HG03064 (cell line): ENCODE data around the gene AGBL3.

Source experiments
- ATAC-seq: cut with Tn5 transposase; IDR thresholded peaks from one replicate; pipeline ENCODE4 v1.9.1; 2021; ENCODE audit warnings: low read depth; ENCODE audit not compliant: unreplicated experiment

The AGBL3 gene

DNA sequence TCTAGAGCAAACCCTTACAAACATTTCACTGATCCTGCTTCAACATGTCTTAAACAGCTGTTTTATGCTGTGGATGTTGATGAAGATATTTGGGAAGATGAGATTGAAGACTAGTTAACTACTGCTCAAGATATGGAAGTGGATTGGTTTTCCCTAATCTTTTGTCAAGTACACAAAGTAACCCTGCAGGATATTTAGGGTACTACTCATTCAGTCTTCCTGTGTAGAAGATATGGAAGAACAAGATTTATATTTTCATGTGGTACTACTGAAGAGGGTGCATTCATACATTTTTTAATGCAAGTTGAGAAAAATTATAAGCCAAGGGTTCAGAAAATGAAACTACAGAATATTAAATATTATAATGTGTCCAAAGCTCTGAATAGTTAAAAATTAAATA lies 143.3 kb downstream of the AGBL3 start:
- no peak for ATAC-seq

- no peak for ATAC-seq
Measured at GRCh38 chr7:135143885-135144668, 157.8 kb downstream of the AGBL3 start.

GRCh38 chr7:135147341-135147898 lies 161.1 kb downstream of the AGBL3 start:
- ATAC-seq: no peak

- ATAC-seq: peak; percentile 59
Measured at GRCh38 chr7:135147899-135148721, 161.8 kb downstream of the AGBL3 start, which contains the start of gene TMEM140. TMEM140 (plus strand) TSS chr7:135148072; CDS start chr7:135164442, 16,370 bp downstream.

DNA sequence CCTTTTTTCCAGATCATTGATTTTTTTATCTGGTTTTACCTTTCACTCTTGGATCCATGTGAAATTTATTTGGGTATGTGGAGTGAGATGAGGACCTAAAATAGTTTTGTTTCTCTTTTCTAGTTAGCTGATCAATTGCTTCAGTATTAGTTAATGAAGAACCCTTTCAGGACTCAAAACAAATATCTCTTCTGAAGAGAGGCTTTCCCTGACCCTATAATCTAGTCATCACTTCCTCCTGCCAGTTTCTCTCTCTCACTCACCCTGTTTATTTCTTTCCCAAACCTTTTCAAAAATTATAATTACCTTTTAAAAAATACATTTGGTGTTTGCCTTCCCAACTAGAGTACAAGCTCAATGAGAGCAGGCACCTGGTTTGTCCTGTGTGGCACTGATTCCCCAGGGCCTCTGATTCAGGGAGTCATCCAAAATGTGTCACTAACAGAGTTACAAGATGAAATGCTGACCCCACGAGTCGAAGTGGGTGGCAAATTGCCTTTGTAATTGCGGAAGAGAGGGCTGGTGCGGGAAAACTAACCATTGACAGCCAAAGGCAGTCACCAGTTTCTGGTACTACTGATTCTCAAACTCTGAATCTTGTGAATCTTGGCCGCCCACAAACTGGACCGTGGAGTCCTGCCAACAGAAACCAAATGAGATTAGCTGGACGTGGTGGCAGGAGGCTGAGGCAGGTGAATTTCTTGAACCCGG lies 163.9 kb downstream of the AGBL3 start:
- ATAC-seq: no peak

- no peak for ATAC-seq
Measured at GRCh38 chr7:135151132-135151531, 164.8 kb downstream of the AGBL3 start.

- ATAC-seq: no peak
Measured at GRCh38 chr7:135151533-135151932, 165.2 kb downstream of the AGBL3 start.

GRCh38 chr7:135152442-135152841 lies 166.1 kb downstream of the AGBL3 start:
- ATAC-seq: no peak

DNA sequence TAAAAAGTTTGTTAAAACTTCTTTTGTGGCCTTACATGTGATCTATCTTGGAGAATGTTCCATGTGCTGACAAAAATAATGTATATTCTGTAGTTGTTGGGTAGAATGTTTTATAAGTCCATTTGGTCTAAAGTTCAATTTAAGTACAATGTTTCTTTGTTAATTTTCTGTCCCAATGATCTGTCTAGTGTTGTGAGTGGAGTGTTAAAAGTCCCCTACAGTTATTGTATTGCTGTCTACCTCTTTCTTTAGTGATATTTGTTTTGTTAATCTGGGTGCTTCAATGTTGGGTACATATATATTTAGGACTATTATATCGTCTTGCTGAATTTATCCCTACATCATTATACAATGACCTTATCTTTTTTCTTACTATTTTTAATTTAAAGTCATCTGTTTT lies 168.4 kb downstream of the AGBL3 start:
- ATAC-seq: no peak

DNA sequence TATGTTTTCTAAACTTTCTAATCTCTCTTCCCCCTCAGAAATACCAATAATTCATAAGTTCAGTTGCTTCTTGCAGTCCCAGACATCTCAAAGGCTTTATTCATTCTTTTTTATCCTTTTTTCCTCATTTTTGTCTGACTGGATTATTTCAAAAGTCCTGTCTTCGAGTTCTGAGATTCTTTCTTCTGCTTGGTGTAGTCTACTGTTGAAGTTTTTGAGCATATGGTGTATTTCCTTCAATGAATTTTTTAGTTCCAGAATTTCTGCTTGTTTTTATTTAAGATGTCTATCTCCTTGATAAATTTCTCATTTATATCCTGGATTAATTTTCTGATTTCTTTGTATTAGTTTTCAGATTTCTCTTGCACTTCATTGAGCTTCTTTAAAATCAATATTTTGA lies 170.0 kb downstream of the AGBL3 start:
- ATAC-seq: no peak

DNA sequence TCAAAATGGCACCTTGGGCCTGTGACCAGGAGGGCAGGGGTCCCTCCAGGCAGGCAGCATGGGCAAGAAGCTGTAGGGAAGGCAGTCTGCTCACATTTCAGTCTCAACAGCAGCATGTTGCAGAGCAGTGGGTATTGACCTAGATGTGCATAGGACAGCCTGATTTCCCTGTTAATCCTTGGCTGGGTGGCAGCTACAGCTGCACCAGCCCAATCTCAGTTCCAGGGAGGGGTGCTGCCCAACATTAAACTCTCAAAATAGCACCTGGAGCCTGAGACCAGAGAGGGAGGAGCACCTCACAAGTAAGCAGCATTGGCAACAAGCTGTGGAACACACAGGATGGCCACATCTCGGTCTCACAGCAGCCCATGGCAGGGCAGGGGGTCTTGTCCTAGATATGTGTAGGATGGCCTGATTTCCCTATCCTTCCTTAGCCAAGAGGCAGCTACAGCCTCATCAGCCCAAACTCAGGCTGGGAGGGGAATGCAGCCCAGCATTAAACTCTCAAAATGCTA lies 171.9 kb downstream of the AGBL3 start:
- no peak for ATAC-seq

DNA sequence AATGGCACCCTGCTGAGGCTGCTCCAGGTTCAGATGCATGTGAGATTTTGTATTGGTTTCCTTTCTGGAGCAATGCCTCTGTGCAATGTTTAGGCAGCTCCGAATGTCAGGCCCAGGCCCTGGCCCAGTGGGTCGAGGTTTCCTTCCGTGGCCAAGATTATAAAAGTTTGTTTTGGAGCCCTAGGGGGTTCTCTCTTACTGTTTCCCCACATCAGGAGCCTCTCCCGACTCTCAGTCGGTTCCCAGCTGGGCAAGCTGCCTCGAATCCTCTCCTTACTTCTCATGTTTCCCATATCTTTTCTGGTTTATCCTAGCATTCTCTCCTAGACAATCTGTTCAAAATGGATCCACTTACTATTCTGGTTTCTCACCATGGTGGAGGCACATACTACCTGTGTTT lies 172.6 kb downstream of the AGBL3 start:
- no peak for ATAC-seq

DNA sequence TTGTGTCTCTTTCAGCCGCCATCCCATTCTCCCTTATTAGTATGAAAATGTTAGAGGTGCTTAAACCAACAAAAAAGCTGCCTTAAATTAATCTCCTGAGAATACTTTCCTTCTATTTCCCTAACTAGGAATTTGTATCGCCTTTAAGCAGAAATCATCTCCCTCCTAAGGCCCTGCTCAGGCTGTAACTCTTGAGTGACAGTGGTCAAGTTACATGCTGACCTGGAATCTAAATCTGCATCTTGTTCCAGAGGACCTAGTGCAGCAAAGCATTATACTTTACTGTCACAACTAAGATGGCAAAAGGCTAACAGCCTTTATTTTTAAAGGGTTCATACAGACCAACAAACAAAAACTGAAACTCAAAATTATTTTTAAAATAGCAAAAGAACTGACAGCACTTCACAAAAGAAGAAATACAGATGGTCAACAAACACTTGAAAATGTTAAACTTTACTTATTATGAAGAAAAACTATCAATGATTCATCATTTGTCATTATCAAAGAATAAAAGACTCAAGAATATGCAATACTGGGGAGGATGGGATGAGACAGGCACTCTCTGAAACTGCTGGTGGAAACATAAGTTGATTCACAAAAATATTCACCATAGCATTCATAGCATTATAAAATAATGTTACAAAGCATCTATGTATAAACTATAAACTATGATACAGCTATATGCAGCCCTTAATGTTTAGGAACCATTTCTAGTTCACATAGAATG lies 173.2 kb downstream of the AGBL3 start:
- ATAC-seq: peak; percentile 1

DNA sequence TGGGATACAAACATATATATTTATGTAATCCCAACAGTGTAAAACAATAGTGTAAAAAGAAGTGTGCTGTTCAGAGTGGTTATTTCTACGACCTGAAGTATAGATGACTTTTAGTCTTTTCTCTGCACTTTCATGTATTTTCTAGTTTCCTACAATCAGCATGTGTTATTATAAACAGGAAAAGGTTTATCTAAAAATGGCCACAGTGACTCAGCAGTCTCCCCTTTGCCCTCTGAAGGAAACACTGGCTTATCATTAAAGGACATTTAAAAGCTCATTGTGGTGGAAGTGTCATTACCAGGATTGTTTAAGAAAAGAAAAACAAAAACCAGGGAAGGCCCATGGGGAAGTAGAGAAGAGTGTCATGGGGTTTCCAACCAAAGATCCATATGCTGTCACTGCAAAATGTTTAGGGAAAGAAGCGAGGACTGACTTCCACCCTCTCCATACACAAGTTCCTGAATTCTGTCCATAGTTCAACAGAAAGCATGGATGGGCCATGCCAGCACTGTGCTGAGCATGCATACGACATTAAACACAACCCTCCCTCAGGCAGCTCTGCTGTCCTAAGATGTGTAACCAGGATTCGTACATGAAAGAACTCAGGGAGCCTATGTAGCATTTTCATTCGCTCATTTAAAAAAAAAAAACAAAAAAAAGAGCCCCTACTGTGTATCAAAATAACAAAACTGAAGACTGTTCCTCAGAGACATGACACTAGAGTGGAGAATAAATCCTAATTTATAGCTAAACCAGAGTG lies 174.0 kb downstream of the AGBL3 start:
- peak; percentile 50 for ATAC-seq

DNA sequence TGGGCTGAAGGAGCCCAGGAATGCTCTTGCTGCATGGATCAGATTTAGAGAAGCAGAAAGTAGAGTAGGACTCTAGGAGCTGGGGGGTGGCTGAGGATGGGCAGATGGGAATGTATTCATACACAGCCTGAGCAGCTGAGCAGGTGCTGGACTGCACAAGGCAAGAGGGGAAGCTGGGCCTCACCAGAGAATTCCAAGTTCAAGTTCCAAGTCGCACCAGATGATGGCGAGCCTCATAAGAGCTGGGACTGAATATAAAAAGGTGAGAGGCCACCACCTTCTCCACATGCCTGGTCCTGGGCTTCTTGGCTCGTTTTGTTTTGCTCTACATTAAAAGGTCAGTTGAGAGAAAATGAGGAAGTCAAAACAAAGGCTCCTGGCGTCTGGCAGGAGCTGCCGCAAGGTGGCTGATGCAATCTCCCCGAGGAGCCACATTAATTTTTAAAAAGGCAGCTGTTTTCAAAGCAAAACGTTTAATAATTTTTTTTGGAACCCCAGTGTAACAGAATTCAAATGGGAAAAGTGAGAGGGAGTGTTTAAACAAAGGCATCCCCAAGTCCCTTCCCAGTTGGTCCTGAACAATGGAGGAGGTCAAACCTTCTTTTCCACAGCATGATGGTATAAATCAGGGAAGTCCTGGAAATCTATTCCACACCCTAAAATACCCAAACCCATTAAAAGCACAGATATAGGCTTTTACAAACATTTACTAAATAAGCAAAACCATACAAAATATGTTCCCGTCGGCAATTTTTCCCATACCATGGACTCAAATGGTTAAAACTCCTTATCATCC lies 174.7 kb downstream of the AGBL3 start:
- ATAC-seq: no peak

DNA sequence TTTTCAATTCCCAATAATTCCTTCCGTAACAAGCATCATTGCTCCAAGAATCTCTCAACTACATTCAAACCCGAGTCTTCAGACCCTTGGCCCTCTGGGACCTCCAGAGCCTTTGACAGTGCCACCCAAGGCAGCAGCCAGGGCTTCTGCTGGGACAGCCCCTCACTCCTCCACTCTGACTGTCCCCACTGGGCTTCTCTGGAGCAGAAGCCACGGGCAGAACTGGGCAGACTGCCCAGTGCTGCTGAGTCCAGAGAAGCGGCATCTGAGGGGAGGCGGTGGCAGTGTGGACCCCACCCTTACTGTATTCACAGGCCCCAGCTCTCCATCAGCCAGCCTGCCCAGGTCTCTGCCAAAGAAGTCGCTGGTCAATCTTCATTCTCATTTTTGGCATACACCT lies 175.4 kb downstream of the AGBL3 start:
- ATAC-seq: no peak

DNA sequence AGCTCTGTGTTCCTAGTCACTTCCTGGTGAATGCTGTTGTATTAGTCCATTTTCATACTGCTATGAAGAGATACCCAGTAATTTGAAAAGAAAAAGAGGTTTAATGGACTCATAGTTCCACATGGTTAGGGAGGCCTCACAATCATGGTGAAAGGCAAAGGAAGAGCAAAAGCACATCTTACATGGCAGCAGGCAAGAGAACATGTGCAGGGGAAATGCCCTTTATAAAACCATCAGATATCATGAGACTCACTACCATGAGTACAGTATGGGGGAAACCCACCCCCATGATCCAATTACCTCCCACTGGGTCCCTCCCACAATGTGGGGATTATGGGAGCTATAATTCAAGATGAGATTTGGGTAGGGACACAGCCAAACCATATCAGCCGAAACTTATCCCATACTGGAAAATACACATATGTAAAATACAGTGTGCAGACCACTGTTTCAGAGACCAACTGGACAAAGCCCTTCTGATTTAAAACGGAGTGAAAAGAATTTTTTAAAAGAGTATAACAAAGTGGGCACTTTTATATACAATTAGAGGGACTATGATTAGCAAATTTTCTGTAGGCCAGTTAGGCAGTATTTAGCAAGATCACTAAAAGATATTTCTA lies 176.2 kb downstream of the AGBL3 start:
- no peak for ATAC-seq
